Karpas-422 (cell line): ENCODE results near the gene DSG3. TPM values are rescaled to one million over a fixed set of nuclear protein-coding genes. Genes with fewer than 3 reads are reported as not detected.

Experiments used
- DNase-seq: peaks from one replicate; pipeline ENCODE4 v3.0.0-alpha.2; 2015
- H2AFZ ChIP-seq: fragments of 200-600 bp; sonication (generic); 2 replicates; pipeline ENCODE4 v1.6.1; 2014; ENCODE audit warnings: antibody characterized with exemption, low read length, mixed read lengths
- H3K27ac ChIP-seq: fragments of 200-600 bp; sonication (generic); 2 replicates; pipeline ENCODE4 v1.5.1; 2014; ENCODE audit warnings: mild to moderate bottlenecking, low read length, moderate library complexity
- H3K27me3 ChIP-seq: fragments of 200-600 bp; sonication (generic); 2 replicates; pipeline ENCODE4 v1.6.1; 2014; ENCODE audit warnings: low read length, mixed read lengths
- H3K36me3 ChIP-seq: fragments of 200-600 bp; sonication (generic); 2 replicates; pipeline ENCODE4 v1.6.1; 2014; ENCODE audit warnings: low read length, mixed read lengths; ENCODE audit not compliant: insufficient read depth
- H3K4me1 ChIP-seq: fragments of 200-600 bp; sonication (generic); 2 replicates; pipeline ENCODE4 v1.6.1; 2014; ENCODE audit warnings: mild to moderate bottlenecking, low read length, mixed read lengths
- H3K4me2 ChIP-seq: fragments of 200-600 bp; sonication (generic); 2 replicates; pipeline ENCODE4 v1.6.1; 2014; ENCODE audit warnings: low read length, low read depth, mild to moderate bottlenecking; ENCODE audit not compliant: poor library complexity, severe bottlenecking
- H3K4me3 ChIP-seq: fragments of 200-600 bp; sonication (generic); 2 replicates; pipeline ENCODE4 v1.5.1; 2014; ENCODE audit warnings: mild to moderate bottlenecking, antibody characterized with exemption, low read length, mixed read lengths
- H3K79me2 ChIP-seq: fragments of 200-600 bp; sonication (generic); 2 replicates; pipeline ENCODE4 v1.6.1; 2014; ENCODE audit warnings: mild to moderate bottlenecking, low read length, mixed read lengths
- H3K9ac ChIP-seq: fragments of 200-600 bp; sonication (generic); 2 replicates; pipeline ENCODE4 v1.6.0; 2014; ENCODE audit warnings: low read length
- H3K9me2 ChIP-seq: fragments of 200-600 bp; sonication (generic), shearing (Covaris generic); replicated peaks from 2 replicates; pipeline ENCODE4 v1.6.0; 2014; ENCODE audit warnings: mild to moderate bottlenecking, low read length, moderate library complexity; ENCODE audit not compliant: insufficient read depth
- H3K9me3 ChIP-seq: fragments of 300-700, 200-600 bp; sonication (generic); 2 replicates; pipeline ENCODE4 v1.6.1; 2014; ENCODE audit warnings: low read length, mixed read lengths
- H4K20me1 ChIP-seq: fragments of 200-600 bp; sonication (generic); 2 replicates; pipeline ENCODE4 v1.6.1; 2014; ENCODE audit warnings: mild to moderate bottlenecking, antibody characterized with exemption, low read length, low read depth; ENCODE audit not compliant: insufficient read depth
- total RNA-seq: library from RNA; depleted of rRNA; stranded (reverse); fragments of >200 nt; shearing (Covaris generic); gene quantifications from 2 replicates; pipeline ENCODE4 v1.2.3, GENCODE V29; 2014; ENCODE audit warnings: low replicate concordance; rRNA removed

Gene DSG3
- total RNA-seq, 1 experiment from 2014 or later: not detected

DNA sequence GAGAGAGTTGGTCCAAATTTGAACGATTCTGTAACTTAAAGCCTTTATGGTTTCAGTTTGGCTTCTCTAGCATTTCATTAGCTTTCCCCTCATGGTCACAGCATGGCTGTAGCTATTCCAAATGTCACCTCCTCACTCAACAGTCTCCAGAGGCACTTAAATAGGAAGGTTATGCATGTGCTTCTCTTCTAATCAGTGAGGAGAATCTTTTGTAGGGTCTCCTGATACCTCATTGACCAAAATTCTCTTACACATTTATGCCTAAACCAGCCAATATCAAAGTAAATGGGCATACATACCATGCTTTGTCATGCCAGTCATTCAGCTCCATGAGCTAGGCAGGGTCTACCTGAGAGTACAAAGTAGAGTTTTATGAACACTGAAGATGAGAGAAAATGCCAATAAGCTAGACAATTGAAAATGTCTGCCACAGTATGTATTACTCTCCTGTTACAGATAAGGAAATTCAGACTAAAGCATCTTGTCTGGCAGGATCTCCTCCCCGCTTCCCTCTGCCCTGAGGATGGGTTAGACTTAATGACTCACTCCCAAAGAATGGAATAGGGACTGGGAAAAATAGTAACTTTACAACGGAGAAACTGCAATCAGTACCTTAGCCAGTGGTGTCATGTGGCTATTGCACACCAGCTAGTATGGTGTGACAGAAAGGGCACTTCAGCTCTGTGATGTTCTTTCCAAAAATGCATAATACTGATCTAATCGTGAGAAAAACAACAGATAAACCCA is 65.8 kb downstream of the DSG3 start:
- Histone ChIP-seq H3K79me2 (no peaks in the 10 kb centered on the region), H3K4me1 (peaks cover 48% of the 10 kb centered on the region), H3K9ac (no peak overlapping the region), H2AFZ (peak overlapping the region; percentile 6; the same call in 1 of the 2 replicates), H3K4me2 (no peak overlapping the region), H3K9me3 (no peaks in the 10 kb centered on the region), H3K36me3 (no peaks in the 10 kb centered on the region), H3K27ac (no peak overlapping the region), H3K4me3 (no peak overlapping the region), H3K27me3 (no peaks in the 10 kb centered on the region), H4K20me1 (no peaks in the 10 kb centered on the region), H3K9me2 (no peaks in the 10 kb centered on the region)
- DNase-seq: no peak

DNA sequence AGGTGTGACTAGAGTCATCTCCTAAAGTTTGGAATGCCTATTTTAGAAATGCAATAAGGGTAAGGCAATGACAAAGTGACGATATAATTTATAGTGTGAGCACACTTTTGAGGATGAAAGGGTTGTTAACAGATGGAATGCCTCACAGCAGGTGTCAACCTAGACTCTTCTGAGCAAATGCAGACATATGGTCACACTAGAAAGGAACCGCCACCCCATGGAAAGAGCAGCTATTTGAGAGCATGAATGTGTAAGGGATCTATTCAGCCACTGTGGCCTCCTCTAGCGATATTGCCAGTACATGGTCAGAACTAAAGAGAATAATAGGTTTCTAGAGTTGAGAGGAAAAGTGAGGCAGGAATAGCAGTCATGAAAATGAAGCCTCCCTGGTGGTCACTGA is 68.9 kb downstream of the DSG3 start:
- Histone ChIP-seq H3K4me1 (peaks cover 18% of the 10 kb centered on the region), H3K4me2 (no peak overlapping the region), H3K79me2 (no peaks in the 10 kb centered on the region), H3K36me3 (no peaks in the 10 kb centered on the region), H3K27ac (no peak overlapping the region), H4K20me1 (no peaks in the 10 kb centered on the region), H2AFZ (0 out of 2 replicates have a peak overlapping the region, but pooled peaks have one; percentile 29), H3K9me2 (no peaks in the 10 kb centered on the region), H3K4me3 (no peak overlapping the region), H3K9ac (no peak overlapping the region), H3K9me3 (no peaks in the 10 kb centered on the region), H3K27me3 (no peaks in the 10 kb centered on the region)
- DNase-seq: no peak

DNA sequence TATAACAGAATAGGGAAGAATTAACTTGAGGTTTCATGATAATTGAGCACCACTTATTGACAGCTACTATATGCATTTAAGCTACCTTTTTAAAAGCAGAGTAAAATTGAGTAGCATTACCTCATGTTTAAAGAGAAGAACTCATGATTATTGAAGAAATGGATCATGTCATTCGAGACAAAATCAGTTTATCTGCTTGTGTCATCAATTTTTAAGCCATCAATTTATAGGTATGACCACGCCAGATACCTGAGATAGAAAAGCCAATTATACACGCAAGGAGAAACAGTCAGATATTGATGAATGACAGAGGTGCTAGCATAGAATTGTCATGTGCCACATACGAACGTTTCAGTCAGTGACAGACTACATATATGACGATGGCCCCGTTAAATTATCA is 78.8 kb downstream of the DSG3 start:
- H3K4me2 ChIP-seq: no peak overlapping the region
- H4K20me1 ChIP-seq: no peaks in the 10 kb centered on the region
- no peak for DNase-seq
- no peak overlapping the region for H3K4me3 ChIP-seq
- no peak overlapping the region for H3K9ac ChIP-seq
- H2AFZ ChIP-seq: no peak overlapping the region
- peaks cover 5% of the 10 kb centered on the region; the same call in 1 of the 2 replicates for H3K4me1 ChIP-seq
- no peaks in the 10 kb centered on the region for H3K27me3 ChIP-seq
- no peak overlapping the region for H3K27ac ChIP-seq
- H3K36me3 ChIP-seq: no peaks in the 10 kb centered on the region
- no peaks in the 10 kb centered on the region for H3K9me2 ChIP-seq
- no peaks in the 10 kb centered on the region for H3K79me2 ChIP-seq
- H3K9me3 ChIP-seq: no peaks in the 10 kb centered on the region

Other genes starting within 250 kb of the DSG3 start
- gene DSG1, start 129.6 kb upstream of the DSG3 start, total RNA-seq: 16.2 and 20.7 TPM in 2 replicates
- 4.5 and 8.3 TPM in 2 replicates for gene DSG4, start 71.0 kb upstream of the DSG3 start, total RNA-seq
- not detected in 2 replicates for gene DSG2, start 50.4 kb downstream of the DSG3 start, total RNA-seq
- gene TTR, start 144.1 kb downstream of the DSG3 start, total RNA-seq: not detected in 2 replicates
- gene B4GALT6, start 236.8 kb downstream of the DSG3 start, total RNA-seq: 0.47 and 0.97 TPM in 2 replicates